GM21737 (cell line): ENCODE data around the gene COL27A1.

Source experiments
- ATAC-seq: cut with Tn5 transposase; IDR thresholded peaks from one replicate; pipeline ENCODE4 v1.9.1; 2021; ENCODE audit warnings: mild to moderate bottlenecking, moderate library complexity; ENCODE audit not compliant: unreplicated experiment

The COL27A1 gene

DNA sequence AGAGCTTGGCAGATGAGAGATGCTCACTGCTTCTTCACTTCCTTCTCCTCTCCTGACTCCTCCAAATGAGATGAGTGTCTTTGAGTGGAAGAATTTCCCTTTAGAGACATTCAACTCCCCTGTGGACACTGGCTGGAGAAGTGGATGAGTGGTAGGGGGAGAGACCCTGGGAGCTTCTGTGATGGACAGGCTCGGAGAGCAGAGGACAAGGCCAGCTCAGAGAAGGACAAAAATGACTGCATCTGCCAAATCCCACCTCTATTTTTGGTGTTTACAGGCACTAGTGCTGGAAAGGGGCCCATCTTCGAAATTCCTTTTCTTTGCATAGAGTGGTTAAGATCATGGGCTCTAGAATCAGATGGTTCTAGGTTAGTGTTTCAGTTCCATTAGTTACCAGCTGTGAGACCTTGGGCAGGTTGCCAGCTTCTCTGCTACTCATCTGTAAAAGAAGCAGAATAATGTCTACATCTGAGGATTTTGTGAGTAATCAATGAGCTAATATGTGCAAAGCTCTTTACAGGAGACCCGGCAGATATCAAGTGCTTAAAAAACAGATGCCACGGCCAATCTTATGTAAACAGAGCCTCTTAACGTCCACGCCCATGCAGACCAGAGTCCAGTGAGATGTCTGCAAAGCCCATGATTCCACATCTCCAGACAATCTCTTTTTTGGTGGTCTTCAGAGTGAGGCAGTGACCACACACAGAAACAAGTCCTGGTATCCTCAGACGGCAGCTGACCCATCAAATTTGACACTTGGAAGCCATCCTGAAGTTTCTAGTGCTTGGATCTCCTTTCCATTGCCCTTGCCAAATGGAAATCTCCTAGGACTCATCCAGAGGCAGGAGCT is 13.6 kb upstream of the COL27A1 start:
- no peak for ATAC-seq

DNA sequence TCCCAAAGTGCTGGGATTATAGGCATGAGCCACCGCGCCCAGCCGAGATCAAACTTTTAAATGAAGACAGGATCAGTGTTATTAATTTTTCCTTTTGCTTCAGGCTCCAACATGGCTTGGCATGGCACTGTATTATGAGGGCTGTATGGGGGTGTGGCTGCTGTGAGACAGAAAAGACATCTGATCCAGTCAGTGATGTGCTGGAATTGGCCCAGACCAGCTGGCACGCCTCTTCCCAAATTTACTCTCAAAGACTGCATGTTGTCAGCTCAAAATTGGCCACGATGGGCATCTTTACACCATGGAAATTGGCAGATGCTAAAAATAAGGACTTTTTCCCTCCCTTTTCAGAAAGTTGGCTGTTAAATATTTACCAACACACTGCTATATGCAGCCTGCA is 12.1 kb upstream of the COL27A1 start:
- no peak for ATAC-seq

GRCh38 chr9:114146735-114147134 is 8.6 kb upstream of the COL27A1 start:
- no peak for ATAC-seq

DNA sequence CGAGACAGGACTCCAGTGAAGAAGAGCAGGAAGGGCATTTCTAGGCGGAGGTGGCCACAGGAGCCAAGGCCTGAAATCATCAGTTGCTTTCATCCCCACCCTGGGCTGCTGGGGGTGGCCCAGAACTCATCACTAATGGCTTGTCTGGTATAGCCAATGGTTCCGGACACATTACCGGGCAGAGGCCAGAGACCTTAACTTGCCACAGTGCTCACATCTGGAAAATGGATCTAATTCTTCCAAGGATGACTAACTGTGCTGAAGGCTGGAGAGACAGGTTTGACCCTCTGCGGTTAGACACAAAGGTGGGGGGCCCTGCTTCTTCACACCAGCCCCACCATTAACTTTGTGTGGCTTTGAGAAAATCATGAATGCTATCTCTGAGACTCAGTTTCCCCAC is 6.2 kb upstream of the COL27A1 start:
- no peak for ATAC-seq

DNA sequence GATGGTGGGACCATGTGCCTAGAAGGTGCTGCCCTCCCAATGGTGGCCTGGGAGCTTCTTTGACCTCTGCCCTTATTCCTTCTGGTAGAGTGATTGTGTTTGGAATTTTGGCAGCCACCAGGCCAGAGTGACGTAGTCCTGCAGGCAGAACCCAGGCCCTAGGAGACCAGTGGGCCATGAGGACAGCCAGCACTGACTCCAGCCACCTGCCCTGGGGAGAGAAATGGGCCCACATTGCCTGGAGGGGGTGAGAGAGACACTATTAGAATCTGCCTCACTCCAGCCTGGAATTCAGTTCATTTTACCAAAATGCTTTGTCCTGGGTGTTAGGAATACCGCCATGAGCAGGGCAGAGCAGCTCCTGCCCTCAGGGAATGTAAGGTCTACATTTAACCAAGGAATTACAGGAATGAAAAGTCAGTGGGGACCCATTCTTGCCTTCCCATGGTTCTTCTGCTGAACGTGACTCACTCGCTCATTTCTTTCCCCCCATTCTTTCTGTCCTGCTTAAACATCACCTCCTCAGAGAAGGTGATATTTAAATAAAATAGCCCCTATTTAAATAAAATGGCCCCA is 5.5 kb upstream of the COL27A1 start:
- ATAC-seq, result no peak

GRCh38 chr9:114150608-114151007 is 4.7 kb upstream of the COL27A1 start:
- ATAC-seq, result no peak

- ATAC-seq, result no peak
These were observed 3.8 kb upstream of the COL27A1 start for GRCh38 chr9:114151426-114151956.

DNA sequence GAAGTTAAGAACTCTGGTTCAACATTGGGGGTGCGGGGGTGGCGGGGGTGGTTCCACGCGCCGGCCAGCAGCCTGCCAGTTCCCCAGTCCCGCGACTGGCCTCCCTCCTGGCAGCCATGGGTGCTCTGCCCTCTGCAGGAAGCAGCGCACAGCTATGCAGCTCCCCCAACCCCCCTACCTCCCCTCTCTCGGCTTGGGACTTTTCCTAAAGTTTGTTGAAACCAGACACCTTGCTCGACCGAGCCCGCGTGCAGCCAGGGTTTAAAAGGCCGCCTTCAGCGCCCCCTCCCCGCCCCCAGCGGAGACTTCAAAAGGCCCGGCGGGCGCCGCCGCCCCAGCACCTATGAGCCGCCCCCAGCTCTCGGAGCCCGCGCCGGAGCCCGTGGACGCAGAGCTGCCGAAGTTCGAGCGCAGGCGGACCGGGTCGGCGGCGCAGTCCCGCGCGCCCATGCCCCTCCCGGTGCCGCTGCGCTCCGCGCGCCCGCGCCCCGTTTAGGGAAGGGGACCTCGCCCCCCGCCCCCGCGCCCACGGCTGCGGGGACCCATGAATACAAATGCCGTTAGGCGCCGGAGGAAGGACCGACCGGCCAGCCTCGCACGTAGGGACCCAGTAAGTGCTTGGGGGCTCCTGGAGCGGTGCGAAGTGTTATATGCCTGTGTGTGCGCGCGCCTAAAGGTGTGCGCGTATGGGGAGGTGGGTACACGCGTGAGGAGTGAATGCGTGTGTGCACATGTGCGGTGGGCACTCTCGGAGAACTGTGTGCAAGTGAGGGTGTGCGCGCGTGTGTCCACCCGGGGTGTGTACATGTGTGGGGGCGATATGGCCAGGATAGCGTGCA is 1.4 kb upstream of the COL27A1 start:
- ATAC-seq, result no peak

- no peak for ATAC-seq
These were observed 686 bp upstream of the COL27A1 start for GRCh38 chr9:114154600-114155102.

- ATAC-seq, result peak; percentile 9
These were observed 789 bp downstream of the COL27A1 start for GRCh38 chr9:114155995-114156656.

- no peak for ATAC-seq
These were observed 1.5 kb downstream of the COL27A1 start for GRCh38 chr9:114156657-114157421.

GRCh38 chr9:114157516-114158176 is 2.3 kb downstream of the COL27A1 start:
- no peak for ATAC-seq

- no peak for ATAC-seq
These were observed 3.3 kb downstream of the COL27A1 start for GRCh38 chr9:114158482-114159130.

- ATAC-seq, result no peak
These were observed 4.4 kb downstream of the COL27A1 start for GRCh38 chr9:114159691-114160090.

DNA sequence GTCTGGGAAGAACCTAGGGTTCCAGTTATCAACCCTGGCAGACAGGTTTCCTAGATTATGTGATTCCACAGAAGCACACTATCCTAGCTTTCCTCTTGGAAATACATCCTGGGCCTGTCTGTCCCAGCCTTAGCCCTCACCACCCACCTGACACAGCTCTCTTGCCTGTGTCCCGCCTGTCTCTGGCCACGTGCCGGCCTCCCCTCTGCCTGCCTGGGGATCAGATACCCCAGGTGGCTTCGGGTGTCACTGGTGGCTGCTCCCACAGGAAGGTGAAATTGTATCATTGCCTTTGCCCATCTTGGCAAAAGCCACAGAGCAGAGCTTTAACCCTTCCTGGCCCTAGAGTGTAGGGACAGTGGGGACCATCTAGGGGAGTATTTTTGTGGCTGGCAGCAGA is 6.2 kb downstream of the COL27A1 start:
- no peak for ATAC-seq

GRCh38 chr9:114163517-114163951 is 8.2 kb downstream of the COL27A1 start:
- no peak for ATAC-seq

DNA sequence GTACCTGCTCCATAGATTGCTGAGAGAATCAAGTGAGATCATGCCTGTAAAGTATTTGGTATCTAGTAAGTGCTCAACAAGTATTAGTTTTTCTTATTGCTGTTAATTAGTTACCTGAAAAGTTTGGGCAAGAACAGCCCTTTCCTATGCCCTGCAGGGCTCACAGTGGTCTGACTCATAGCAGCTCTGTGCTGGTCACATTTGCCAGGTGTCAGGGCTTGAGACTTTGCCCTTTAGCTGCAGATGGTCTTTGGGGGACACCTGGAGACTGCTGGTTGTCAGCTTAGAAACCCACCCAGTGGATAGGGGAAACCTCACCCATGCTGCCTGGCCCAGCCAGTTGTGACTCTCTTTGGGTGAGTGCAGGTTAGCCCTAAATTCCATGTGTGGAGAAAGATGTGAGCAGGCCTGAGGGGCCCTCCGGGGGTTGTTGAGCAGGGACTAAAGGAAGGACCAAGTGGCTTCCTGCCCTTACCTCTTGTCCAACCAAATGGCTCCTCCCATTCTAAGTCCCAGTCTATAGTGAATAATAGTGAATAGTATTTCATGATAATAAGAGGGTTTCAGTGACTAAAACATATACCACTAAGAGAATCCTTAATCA is 9.0 kb downstream of the COL27A1 start:
- no peak for ATAC-seq

GRCh38 chr9:114165407-114166102 is 10.2 kb downstream of the COL27A1 start:
- no peak for ATAC-seq
